Measurements from ENCODE around the gene IL17RD. TPM values are rescaled to one million over a fixed set of nuclear protein-coding genes. Genes with fewer than 3 reads are reported as not detected.
"Not testable (repeated sequence)": the region's sequence is repeated elsewhere in the genome, so short reads cannot be mapped to it uniquely, and the experiment has no call there.

IL17RD gene
- total RNA-seq, 1 donor from 2014 or later = 3.4 TPM

- H3K27me3 ChIP-seq = no peaks in the 10 kb centered on the region
- intact Hi-C loops (cut with DNase I) = loop anchor here (10.0 kb wide), 1 partner anchor 383 kb away; no protein-coding TSS in a partner anchor
- DNase-seq (ENCODE audit: low spot score in 2 of 2) = no peak
- no peak overlapping the region for H3K4me3 ChIP-seq
- H3K4me1 ChIP-seq = no peaks in the 10 kb centered on the region
- H3K9me3 ChIP-seq = no peaks in the 10 kb centered on the region
- TF ChIP-seq CTCF (IDR thresholded peaks at IDR 0.05) = no peak
- no peak overlapping the region for H3K27ac ChIP-seq
- H3K36me3 ChIP-seq = no peaks in the 10 kb centered on the region
Measured at GRCh38 chr3:57087361-57088092, 77.6 kb downstream of the IL17RD start.

DNA sequence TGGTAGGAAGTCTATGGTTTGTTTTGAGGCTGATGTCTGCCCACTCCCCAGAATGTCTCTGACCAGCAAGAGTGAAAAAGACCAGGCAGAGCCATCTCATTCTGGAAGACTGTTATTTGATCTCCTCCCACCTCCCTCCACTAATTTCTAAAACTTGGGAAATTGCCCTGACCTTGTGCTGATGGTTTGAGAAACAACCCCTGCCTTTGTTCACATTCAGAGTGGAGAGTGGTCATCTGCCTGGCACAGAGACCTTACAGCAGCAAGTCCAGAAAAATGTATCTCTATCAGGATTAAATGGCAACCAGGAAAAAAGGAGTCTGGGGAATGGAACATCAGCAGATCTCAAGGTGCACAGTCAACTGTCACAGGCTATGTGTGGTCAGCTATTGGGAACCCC lies 79.0 kb downstream of the IL17RD start:
- Histone ChIP-seq H3K27ac (no peak overlapping the region), H3K27me3 (no peaks in the 10 kb centered on the region), H3K36me3 (no peaks in the 10 kb centered on the region), H3K9me3 (no peaks in the 10 kb centered on the region), H3K4me1 (no peaks in the 10 kb centered on the region), H3K4me3 (no peak overlapping the region)
- no peak for DNase-seq (ENCODE audit: low spot score in 2 of 2)
- intact Hi-C loops (cut with DNase I) = loop anchor here (10.0 kb wide), 1 partner anchor 381 kb away; no protein-coding TSS in a partner anchor
- no peak for TF ChIP-seq CTCF (IDR thresholded peaks at IDR 0.05)

GRCh38 chr3:57085211-57085610 lies 79.9 kb downstream of the IL17RD start:
- no peaks in the 10 kb centered on the region for H3K27me3 ChIP-seq
- intact Hi-C loops (cut with DNase I) = loop anchor here (10.0 kb wide), 1 partner anchor 380 kb away; no protein-coding TSS in a partner anchor
- no peaks in the 10 kb centered on the region for H3K4me1 ChIP-seq
- H3K36me3 ChIP-seq = no peaks in the 10 kb centered on the region
- no peak for TF ChIP-seq CTCF (IDR thresholded peaks at IDR 0.05)
- no peaks in the 10 kb centered on the region for H3K9me3 ChIP-seq
- H3K27ac ChIP-seq = no peak overlapping the region
- no peak overlapping the region for H3K4me3 ChIP-seq
- DNase-seq (ENCODE audit: low spot score in 2 of 2) = no peak

- not testable (repeated sequence) for DNase-seq (ENCODE audit: low spot score in 2 of 2); H3K4me3 ChIP-seq; H3K9me3 ChIP-seq; H3K27me3 ChIP-seq; H3K27ac ChIP-seq; H3K36me3 ChIP-seq; H3K4me1 ChIP-seq
- intact Hi-C loops (cut with DNase I) = loop anchor here (10.0 kb wide), 1 partner anchor 379 kb away; no protein-coding TSS in a partner anchor
Measured at GRCh38 chr3:57083266-57083995, 81.7 kb downstream of the IL17RD start.

GRCh38 chr3:57082481-57082880 lies 82.7 kb downstream of the IL17RD start:
- intact Hi-C loops (cut with DNase I) = loop anchor here (10.0 kb wide), 1 partner anchor 378 kb away; no protein-coding TSS in a partner anchor
- H3K36me3 ChIP-seq = no peaks in the 10 kb centered on the region
- H3K4me3 ChIP-seq = no peak overlapping the region
- no peak for TF ChIP-seq CTCF (IDR thresholded peaks at IDR 0.05)
- H3K27ac ChIP-seq = no peak overlapping the region
- H3K4me1 ChIP-seq = peaks cover 3 to 8% of the 10 kb centered on the region in 2 donors
- DNase-seq (ENCODE audit: low spot score in 2 of 2) = no peak
- H3K27me3 ChIP-seq = no peaks in the 10 kb centered on the region
- no peaks in the 10 kb centered on the region for H3K9me3 ChIP-seq

- intact Hi-C loops (cut with DNase I) = loop anchor here (10.0 kb wide), 1 partner anchor 376 kb away; no protein-coding TSS in a partner anchor
- no peak for TF ChIP-seq CTCF (IDR thresholded peaks at IDR 0.05)
- no peaks in the 10 kb centered on the region for H3K36me3 ChIP-seq
- no peak for DNase-seq (ENCODE audit: low spot score in 2 of 2)
- H3K27ac ChIP-seq = no peak overlapping the region
- H3K4me1 ChIP-seq = peaks cover 3 to 8% of the 10 kb centered on the region in 2 donors
- H3K9me3 ChIP-seq = no peaks in the 10 kb centered on the region
- no peak overlapping the region for H3K4me3 ChIP-seq
- no peaks in the 10 kb centered on the region for H3K27me3 ChIP-seq
Measured at GRCh38 chr3:57081173-57081572, 84.0 kb downstream of the IL17RD start.

All from ascending aorta (tissue), 2 donors.